ENCODE data around the gene GAK. TPM values are rescaled to one million over a fixed set of nuclear protein-coding genes. Genes with fewer than 3 reads are reported as not detected.
"Not testable (repeated sequence)": the region's sequence is repeated elsewhere in the genome, so short reads cannot be mapped to it uniquely, and the experiment has no call there.

GAK gene
- total RNA-seq, 2 experiments from 2014 or later, result 92.8 to 98.9 TPM

GRCh38 chr4:926538-926937 is 5.6 kb downstream of the GAK start:
- no peaks in the 10 kb centered on the region for H3K9me3 Mint-ChIP-seq
- H3K4me1 Mint-ChIP-seq, result peaks cover 59% of the 10 kb centered on the region
- H3K27me3 Mint-ChIP-seq, result no peaks in the 10 kb centered on the region
- no peak for DNase-seq
- H3K27ac Mint-ChIP-seq, result no peak overlapping the region
- H3K4me3 Mint-ChIP-seq, result no peak overlapping the region
- peaks cover 16% of the 10 kb centered on the region for H3K36me3 Mint-ChIP-seq

DNA sequence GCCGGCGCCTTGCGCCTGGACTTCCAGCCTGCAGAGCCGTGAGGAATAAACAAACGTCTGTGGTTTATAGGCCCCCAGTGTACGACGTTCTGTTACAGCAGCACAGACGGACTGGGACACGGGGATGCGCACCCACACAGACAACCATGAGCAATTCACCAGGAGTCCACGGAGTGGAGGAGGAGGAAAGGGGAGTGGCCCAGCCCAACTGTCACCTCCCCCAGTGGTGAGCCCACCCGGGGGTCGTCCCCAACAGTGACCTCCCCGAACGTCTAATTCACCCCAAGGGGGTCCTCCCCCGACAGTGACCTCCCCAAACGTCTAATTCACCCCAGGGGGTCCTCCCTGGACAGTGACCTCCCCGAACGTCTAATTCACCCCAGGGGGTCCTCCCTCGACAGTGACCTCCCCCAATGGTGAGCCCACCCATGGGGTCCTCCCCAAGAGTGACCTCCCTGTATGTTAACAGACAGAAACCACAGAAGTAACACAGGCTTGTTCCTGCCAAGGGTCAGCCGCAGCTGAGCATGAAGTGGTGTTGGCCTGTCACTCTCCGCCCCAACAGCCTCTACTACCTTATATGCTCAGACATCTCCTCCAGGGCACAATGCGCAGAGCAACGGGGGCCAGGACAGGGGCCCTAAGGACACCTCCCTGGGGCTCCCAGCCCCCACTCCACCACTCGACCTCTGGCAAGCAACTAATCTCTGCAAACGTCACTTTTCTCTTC is 6.2 kb downstream of the GAK start:
- no peaks in the 10 kb centered on the region for H3K27me3 Mint-ChIP-seq
- no peak overlapping the region for H3K27ac Mint-ChIP-seq
- H3K4me3 Mint-ChIP-seq, result no peak overlapping the region
- peaks cover 2% of the 10 kb centered on the region for H3K9me3 Mint-ChIP-seq
- H3K36me3 Mint-ChIP-seq, result peaks cover 21% of the 10 kb centered on the region
- peaks cover 62% of the 10 kb centered on the region for H3K4me1 Mint-ChIP-seq
- DNase-seq, result no peak

GRCh38 chr4:925171-925570 is 6.9 kb downstream of the GAK start:
- no peak for DNase-seq
- Mint-ChIP-seq H3K36me3 (peaks cover 25% of the 10 kb centered on the region), H3K27ac (peak overlapping the region; percentile 73), H3K9me3 (peaks cover 2% of the 10 kb centered on the region), H3K4me3 (no peak overlapping the region), H3K4me1 (peaks cover 55% of the 10 kb centered on the region), H3K27me3 (no peaks in the 10 kb centered on the region)

GRCh38 chr4:924107-925096 is 7.7 kb downstream of the GAK start:
- DNase-seq, result peak; percentile 45
- H3K9me3 Mint-ChIP-seq, result peaks cover 5% of the 10 kb centered on the region
- H3K4me3 Mint-ChIP-seq, result peak overlapping the region; percentile 2
- peaks cover 56% of the 10 kb centered on the region for H3K4me1 Mint-ChIP-seq
- H3K27ac Mint-ChIP-seq, result peak overlapping the region; percentile 73
- H3K36me3 Mint-ChIP-seq, result peaks cover 32% of the 10 kb centered on the region
- no peaks in the 10 kb centered on the region for H3K27me3 Mint-ChIP-seq

- H3K36me3 Mint-ChIP-seq, result peaks cover 45% of the 10 kb centered on the region
- H3K27me3 Mint-ChIP-seq, result no peaks in the 10 kb centered on the region
- peaks cover 58% of the 10 kb centered on the region for H3K4me1 Mint-ChIP-seq
- peak overlapping the region; percentile 42 for H3K4me3 Mint-ChIP-seq
- H3K27ac Mint-ChIP-seq, result peak overlapping the region; percentile 79
- peaks cover 9% of the 10 kb centered on the region for H3K9me3 Mint-ChIP-seq
- DNase-seq, result peak; percentile 20
These were observed 10.2 kb downstream of the GAK start for GRCh38 chr4:921830-922331.

DNA sequence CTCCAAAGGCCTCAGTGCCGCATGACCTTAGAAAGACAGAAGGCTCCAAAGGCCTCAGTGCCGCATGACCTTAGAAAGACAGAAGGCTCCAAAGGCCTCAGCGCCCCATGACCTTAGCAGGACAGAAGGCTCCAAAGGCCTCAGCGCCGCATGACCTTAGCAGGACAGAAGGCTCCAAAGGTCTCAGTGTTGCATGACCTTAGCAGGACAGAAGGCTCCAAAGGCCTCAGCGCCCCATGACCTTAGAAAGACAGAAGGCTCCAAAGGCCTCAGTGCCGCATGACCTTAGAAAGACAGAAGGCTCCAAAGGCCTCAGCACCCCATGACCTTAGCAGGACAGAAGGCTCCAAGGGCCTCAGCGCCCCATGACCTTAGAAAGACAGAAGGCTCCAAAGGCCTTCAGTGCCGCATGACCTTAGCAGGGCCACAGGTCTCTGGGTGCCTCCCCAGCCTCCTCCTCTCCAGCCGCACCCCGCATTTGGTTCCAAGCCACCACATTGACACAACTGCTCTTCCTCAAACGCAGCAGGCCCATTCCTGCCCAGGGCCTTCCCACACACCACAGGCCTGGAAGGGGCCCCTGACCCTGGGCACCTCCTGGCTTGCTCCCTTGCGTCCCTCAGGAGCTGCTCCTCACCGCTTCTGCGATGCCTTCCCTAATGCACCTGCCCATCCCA is 13.0 kb downstream of the GAK start:
- DNase-seq, H3K4me3 Mint-ChIP-seq: not testable (repeated sequence)

GRCh38 chr4:918591-918990 is 13.5 kb downstream of the GAK start:
- peaks cover 54% of the 10 kb centered on the region for H3K4me1 Mint-ChIP-seq
- not testable (repeated sequence) for H3K27me3 Mint-ChIP-seq
- H3K36me3 Mint-ChIP-seq, result peaks cover 48% of the 10 kb centered on the region

More for the DNA sequence above, 13.0 kb downstream of the GAK start:
- H3K27me3 Mint-ChIP-seq, H3K9me3 Mint-ChIP-seq, H3K27ac Mint-ChIP-seq: not testable (repeated sequence)
- Mint-ChIP-seq H3K4me1 (peaks cover 56% of the 10 kb centered on the region), H3K36me3 (peaks cover 48% of the 10 kb centered on the region)

GRCh38 chr4:917992-918391 is 14.1 kb downstream of the GAK start:
- Mint-ChIP-seq H3K9me3 (peaks cover 9% of the 10 kb centered on the region), H3K4me1 (peaks cover 53% of the 10 kb centered on the region), H3K27me3 (no peaks in the 10 kb centered on the region), H3K27ac (no peak overlapping the region), H3K36me3 (peaks cover 48% of the 10 kb centered on the region), H3K4me3 (no peak overlapping the region)
- DNase-seq, result no peak

More at GRCh38 chr4:918591-918990, 13.5 kb downstream of the GAK start:
- not testable (repeated sequence) for H3K27ac Mint-ChIP-seq, DNase-seq, H3K9me3 Mint-ChIP-seq, H3K4me3 Mint-ChIP-seq

DNA sequence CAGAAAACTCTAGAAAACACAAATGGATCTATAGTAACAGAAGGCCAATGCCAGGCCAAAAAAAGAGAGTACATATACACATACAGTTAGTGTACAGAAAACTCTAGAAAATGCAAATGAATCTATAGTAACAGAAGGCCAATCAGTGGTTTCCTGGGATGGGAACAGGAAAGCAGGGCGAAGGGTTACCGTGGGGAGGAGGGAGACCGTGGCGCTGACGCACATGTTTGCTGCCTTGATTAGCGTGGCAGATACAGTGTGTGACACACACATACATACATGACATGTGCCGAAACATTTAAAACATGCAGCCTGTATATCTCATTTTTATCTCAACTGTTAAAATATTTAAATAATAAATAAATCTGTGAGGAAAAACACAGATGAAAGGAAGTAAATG is 14.7 kb downstream of the GAK start:
- no peak overlapping the region for H3K4me3 Mint-ChIP-seq
- no peak overlapping the region for H3K27ac Mint-ChIP-seq
- DNase-seq, result no peak
- H3K36me3 Mint-ChIP-seq, result peaks cover 42% of the 10 kb centered on the region
- H3K27me3 Mint-ChIP-seq, result no peaks in the 10 kb centered on the region
- peaks cover 9% of the 10 kb centered on the region for H3K9me3 Mint-ChIP-seq
- H3K4me1 Mint-ChIP-seq, result peaks cover 48% of the 10 kb centered on the region

DNA sequence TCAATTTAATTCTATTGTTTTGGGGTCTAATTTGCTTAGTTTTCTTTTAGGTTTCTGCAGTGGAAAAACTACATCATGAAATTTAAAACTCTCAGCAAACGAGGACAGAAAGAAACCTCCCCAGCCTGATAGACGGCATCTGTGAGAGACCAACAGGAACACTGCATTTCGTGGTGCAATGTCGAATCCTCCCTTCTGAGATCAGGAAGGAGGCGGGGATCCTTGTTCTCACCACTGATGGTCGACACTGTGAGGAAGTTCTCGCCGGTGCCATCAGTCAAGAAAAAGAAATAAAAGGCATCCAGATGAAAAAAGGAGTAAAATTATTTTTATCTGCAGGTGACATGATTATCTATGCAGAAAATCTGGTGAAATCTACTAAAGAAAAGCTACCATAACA is 16.5 kb downstream of the GAK start:
- H3K4me3 Mint-ChIP-seq, result peak overlapping the region; percentile 38
- H3K4me1 Mint-ChIP-seq, result peaks cover 33% of the 10 kb centered on the region
- peaks cover 7% of the 10 kb centered on the region for H3K9me3 Mint-ChIP-seq
- no peaks in the 10 kb centered on the region for H3K27me3 Mint-ChIP-seq
- DNase-seq, result no peak
- peak overlapping the region; percentile 70 for H3K27ac Mint-ChIP-seq
- H3K36me3 Mint-ChIP-seq, result peaks cover 28% of the 10 kb centered on the region

GRCh38 chr4:915041-915474 is 17.1 kb downstream of the GAK start:
- H3K27ac Mint-ChIP-seq, result peak overlapping the region; percentile 70
- peaks cover 33% of the 10 kb centered on the region for H3K4me1 Mint-ChIP-seq
- H3K4me3 Mint-ChIP-seq, result peak overlapping the region; percentile 51
- no peak for DNase-seq
- peaks cover 25% of the 10 kb centered on the region for H3K36me3 Mint-ChIP-seq
- H3K9me3 Mint-ChIP-seq, result peaks cover 7% of the 10 kb centered on the region
- no peaks in the 10 kb centered on the region for H3K27me3 Mint-ChIP-seq

DNA sequence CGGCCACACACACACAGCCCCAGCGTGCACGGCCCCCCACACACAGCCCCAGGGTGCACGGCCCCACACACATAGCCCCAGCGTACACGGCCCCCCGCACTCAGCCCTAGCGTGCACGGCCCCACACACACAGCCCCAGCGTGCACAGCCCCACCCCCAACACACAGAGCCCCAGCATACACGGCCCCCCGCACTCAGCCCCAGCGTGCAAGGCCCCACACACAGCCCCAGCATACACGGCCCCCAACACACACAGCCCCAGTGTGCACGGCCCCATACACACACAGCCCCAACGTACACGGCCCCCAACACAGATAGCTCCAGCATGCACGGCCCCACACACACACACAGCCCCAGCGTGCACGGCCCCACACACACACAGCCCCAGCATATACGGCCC is 17.6 kb downstream of the GAK start:
- peaks cover 5% of the 10 kb centered on the region for H3K9me3 Mint-ChIP-seq
- no peaks in the 10 kb centered on the region for H3K27me3 Mint-ChIP-seq
- H3K4me1 Mint-ChIP-seq, result peaks cover 29% of the 10 kb centered on the region
- no peak for DNase-seq
- peaks cover 21% of the 10 kb centered on the region for H3K36me3 Mint-ChIP-seq
- no peak overlapping the region for H3K4me3 Mint-ChIP-seq
- no peak overlapping the region for H3K27ac Mint-ChIP-seq

GRCh38 chr4:913280-913618 is 18.9 kb downstream of the GAK start:
- no peaks in the 10 kb centered on the region for H3K27me3 Mint-ChIP-seq
- DNase-seq, result no peak
- H3K4me3 Mint-ChIP-seq, result no peak overlapping the region
- H3K4me1 Mint-ChIP-seq, result peaks cover 26% of the 10 kb centered on the region
- peaks cover 14% of the 10 kb centered on the region for H3K36me3 Mint-ChIP-seq
- no peak overlapping the region for H3K27ac Mint-ChIP-seq
- H3K9me3 Mint-ChIP-seq, result peaks cover 4% of the 10 kb centered on the region

GRCh38 chr4:912548-913279 is 19.4 kb downstream of the GAK start:
- Mint-ChIP-seq H3K4me1 (peaks cover 22% of the 10 kb centered on the region), H3K27me3 (no peaks in the 10 kb centered on the region), H3K9me3 (peaks cover under 1% of the 10 kb centered on the region), H3K4me3 (no peak overlapping the region), H3K27ac (no peak overlapping the region), H3K36me3 (peaks cover 9% of the 10 kb centered on the region)
- no peak for DNase-seq

Data from activated naive CD8-positive, alpha-beta T cell treated with anti-CD3 and anti-CD28 coated beads for 36 hours (primary cell).